Measurements from ENCODE around the gene ATRN.

GRCh38 chr20:3691306-3691705 lies 220.5 kb downstream of the ATRN start:
- TF ChIP-seq POLR2A (IDR thresholded peaks at IDR 0.05; ENCODE audit: low read length) (no peak), GATA1 (IDR thresholded peaks at IDR 0.05; ENCODE audit: low read depth, low read length) (no peak)
